Endothelial cell of umbilical vein (primary cell): ENCODE data around the gene XYLB.
"Not testable (repeated sequence)": the region's sequence is repeated elsewhere in the genome, so short reads cannot be mapped to it uniquely, and the experiment has no call there.

Source experiments
- CTCF ChIP-seq, 2 donors: IDR thresholded peaks; 1 replicate in 1 of 2; 2 replicates in 1 of 2; pipeline ENCODE4 v1.5.1; 2011; ENCODE audit warnings: low read length in 2 of 2, mild to moderate bottlenecking in 2 of 2, moderate library complexity in 2 of 2, control low read depth in 1 of 2, inconsistent platforms in 1 of 2, low read depth in 1 of 2; ENCODE audit not compliant: insufficient read depth in 1 of 2; ENCODE audit errors: extremely low read depth in 1 of 2
- EZH2 ChIP-seq: IDR thresholded peaks from 2 replicates; pipeline ENCODE4 v1.6.1; 2012; ENCODE audit warnings: borderline replicate concordance, low read depth, mild to moderate bottlenecking, moderate library complexity, low read length, inconsistent platforms; ENCODE audit not compliant: severe bottlenecking
- FOS ChIP-seq: IDR thresholded peaks from 2 replicates; pipeline ENCODE4 v1.6.1; 2011; ENCODE audit warnings: mild to moderate bottlenecking, low read length, moderate library complexity, borderline replicate concordance; ENCODE audit not compliant: insufficient read depth
- MYC ChIP-seq: IDR thresholded peaks from one replicate; pipeline ENCODE4 v1.6.1; 2011; ENCODE audit warnings: mild to moderate bottlenecking, low read depth, low read length
- POLR2A ChIP-seq: IDR thresholded peaks from 2 replicates; pipeline ENCODE4 v1.6.1; 2012; ENCODE audit warnings: low read depth, mild to moderate bottlenecking, control low read depth, low read length
- POLR2AphosphoS5 ChIP-seq: IDR thresholded peaks from 2 replicates; pipeline ENCODE4 v1.6.1; 2012; ENCODE audit warnings: low read depth, mild to moderate bottlenecking, control low read depth, low read length, moderate library complexity; ENCODE audit not compliant: insufficient read depth

GRCh38 chr3:38297053-38297452 is 49.5 kb upstream of the XYLB start:
- TF ChIP-seq CTCF (IDR thresholded peaks at IDR 0.05; ENCODE audit: extremely low read depth in 1 of 2, insufficient read depth in 1 of 2, low read depth in 1 of 2, low read length in 2 of 2); MYC; EZH2; POLR2A; POLR2AphosphoS5; FOS: not testable (repeated sequence)
